ENCODE measurements around the gene ETV2.

ETV2 gene

DNA sequence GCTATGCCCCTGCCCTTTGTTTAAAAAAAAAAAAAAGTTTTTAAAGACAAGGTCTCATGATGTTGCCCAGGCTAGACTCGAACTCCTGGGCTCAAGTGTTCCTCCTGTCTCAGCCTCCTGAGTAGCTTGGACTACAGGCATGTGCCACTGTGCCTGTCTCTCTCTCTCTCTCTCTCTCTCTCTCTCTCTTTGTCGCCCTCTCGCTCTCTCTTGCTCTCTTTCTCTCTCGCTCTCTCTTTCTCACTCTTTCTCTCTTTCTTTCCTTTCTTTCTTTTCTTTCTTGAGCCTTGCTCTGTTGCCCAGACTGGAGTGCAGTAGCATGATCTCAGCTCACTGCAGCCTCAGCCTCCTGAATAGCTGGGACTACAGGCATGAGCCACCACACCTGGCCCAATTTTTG, 14.1 kb downstream of the ETV2 start:
- peaks cover 3% of the 10 kb centered on the region; the same call in 1 of the 2 replicates for H3K36me3 ChIP-seq (ENCODE audit: insufficient read depth)
- no peaks in the 10 kb centered on the region for H3K27me3 ChIP-seq (ENCODE audit: insufficient read depth, low read depth)
- no peak overlapping the region for H3K27ac ChIP-seq
- H3K79me2 ChIP-seq (ENCODE audit: insufficient read depth, low read depth): peaks cover 6% of the 10 kb centered on the region; the same call in 1 of the 2 replicates
- no peaks in the 10 kb centered on the region for H4K20me1 ChIP-seq (ENCODE audit: insufficient read depth)
- no peak overlapping the region for H3K9ac ChIP-seq
- no peak overlapping the region for H3K4me3 ChIP-seq (IDR thresholded peaks at IDR 0.05; ENCODE audit: insufficient read depth, low read depth, low read length)
- no peak overlapping the region for H3K4me2 ChIP-seq
- TF ChIP-seq, protein P1, sequence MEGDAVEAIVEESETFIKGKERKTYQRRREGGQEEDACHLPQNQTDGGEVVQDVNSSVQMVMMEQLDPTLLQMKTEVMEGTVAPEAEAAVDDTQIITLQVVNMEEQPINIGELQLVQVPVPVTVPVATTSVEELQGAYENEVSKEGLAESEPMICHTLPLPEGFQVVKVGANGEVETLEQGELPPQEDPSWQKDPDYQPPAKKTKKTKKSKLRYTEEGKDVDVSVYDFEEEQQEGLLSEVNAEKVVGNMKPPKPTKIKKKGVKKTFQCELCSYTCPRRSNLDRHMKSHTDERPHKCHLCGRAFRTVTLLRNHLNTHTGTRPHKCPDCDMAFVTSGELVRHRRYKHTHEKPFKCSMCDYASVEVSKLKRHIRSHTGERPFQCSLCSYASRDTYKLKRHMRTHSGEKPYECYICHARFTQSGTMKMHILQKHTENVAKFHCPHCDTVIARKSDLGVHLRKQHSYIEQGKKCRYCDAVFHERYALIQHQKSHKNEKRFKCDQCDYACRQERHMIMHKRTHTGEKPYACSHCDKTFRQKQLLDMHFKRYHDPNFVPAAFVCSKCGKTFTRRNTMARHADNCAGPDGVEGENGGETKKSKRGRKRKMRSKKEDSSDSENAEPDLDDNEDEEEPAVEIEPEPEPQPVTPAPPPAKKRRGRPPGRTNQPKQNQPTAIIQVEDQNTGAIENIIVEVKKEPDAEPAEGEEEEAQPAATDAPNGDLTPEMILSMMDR (conservative IDR thresholded peaks at IDR 0.05; ENCODE audit: low read depth, low read length): no peak
- no peaks in the 10 kb centered on the region for H3K4me1 ChIP-seq (ENCODE audit: low read depth, poor library complexity, severe bottlenecking)
- H2AFZ ChIP-seq (ENCODE audit: low read depth): no peak overlapping the region

DNA sequence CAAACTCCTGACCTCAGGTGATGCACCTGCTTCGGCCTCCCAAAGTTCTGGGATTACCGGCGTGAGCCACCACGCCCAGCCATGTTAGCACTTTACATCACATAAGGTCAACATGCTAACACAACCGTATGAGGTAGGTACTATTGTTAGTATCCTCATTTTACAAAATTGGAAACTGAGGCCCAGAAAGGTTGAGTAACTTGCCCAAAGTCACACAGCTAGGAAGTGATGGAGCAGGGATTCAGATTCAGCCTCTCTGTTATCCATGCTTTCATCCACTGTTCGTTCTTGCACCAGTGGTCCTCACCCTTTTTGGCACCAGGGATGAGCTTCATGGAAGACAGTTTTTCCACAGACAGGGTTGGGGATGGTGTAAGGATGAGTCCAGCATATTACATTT, 15.2 kb downstream of the ETV2 start:
- Histone ChIP-seq H3K27me3 (ENCODE audit: insufficient read depth, low read depth) (no peaks in the 10 kb centered on the region), H3K4me1 (ENCODE audit: low read depth, poor library complexity, severe bottlenecking) (no peaks in the 10 kb centered on the region), H3K9ac (no peak overlapping the region), H4K20me1 (ENCODE audit: insufficient read depth) (no peaks in the 10 kb centered on the region), H3K36me3 (ENCODE audit: insufficient read depth) (peaks cover 3% of the 10 kb centered on the region; the same call in 1 of the 2 replicates), H3K4me3 (IDR thresholded peaks at IDR 0.05; ENCODE audit: insufficient read depth, low read depth, low read length) (no peak overlapping the region), H2AFZ (ENCODE audit: low read depth) (no peak overlapping the region), H3K27ac (no peak overlapping the region), H3K79me2 (ENCODE audit: insufficient read depth, low read depth) (no peaks in the 10 kb centered on the region; the same call in 1 of the 2 replicates), H3K4me2 (no peak overlapping the region)
- TF ChIP-seq, protein P1 (conservative IDR thresholded peaks at IDR 0.05; ENCODE audit: low read depth, low read length): no peak

DNA sequence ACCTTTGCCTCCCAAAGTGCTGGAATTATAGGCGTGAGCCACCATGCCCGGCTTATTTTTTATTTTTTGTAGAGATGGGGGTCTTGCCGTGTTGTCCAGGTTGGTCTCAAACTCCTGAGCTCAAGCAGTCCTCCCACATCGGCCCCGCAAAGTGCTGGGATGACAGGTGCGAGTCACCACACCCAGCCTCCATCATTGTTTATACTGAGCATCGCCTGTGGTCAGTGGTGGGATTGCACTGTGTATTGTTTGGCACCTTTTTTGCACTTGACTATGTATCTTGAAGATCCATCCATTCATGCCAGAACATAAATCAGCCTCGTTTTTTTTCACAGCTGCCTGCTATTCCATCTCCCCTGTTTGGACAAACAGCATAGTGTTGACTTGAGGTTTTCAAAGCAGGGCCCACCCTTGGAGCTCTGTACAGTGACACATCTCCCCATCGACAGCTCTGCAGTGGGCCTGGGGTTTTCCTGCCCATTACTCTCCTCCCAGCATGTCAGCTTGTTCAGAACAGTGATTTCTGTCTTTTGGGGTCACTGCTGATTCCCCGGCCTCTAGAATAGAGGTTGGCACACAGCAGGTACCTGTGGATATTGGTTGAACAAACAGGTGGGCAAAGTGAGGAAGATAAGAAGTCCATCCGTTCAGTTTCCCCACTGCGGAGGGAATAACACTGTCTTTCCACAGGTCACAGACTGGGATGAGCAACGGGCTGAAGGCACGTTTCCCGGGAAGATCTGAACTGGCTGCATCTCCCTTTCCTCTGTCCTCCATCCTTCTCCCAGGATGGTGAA, 16.6 kb downstream of the ETV2 start:
- TF ChIP-seq, protein P1 (conservative IDR thresholded peaks at IDR 0.05; ENCODE audit: low read depth, low read length): peak; percentile 26; the same call in 1 of the 2 replicates
- no peaks in the 10 kb centered on the region; the same call in 1 of the 2 replicates for H3K79me2 ChIP-seq (ENCODE audit: insufficient read depth, low read depth)
- no peak overlapping the region for H2AFZ ChIP-seq (ENCODE audit: low read depth)
- H4K20me1 ChIP-seq (ENCODE audit: insufficient read depth): no peaks in the 10 kb centered on the region
- no peak overlapping the region for H3K4me2 ChIP-seq
- no peak overlapping the region for H3K27ac ChIP-seq
- H3K27me3 ChIP-seq (ENCODE audit: insufficient read depth, low read depth): no peaks in the 10 kb centered on the region
- no peak overlapping the region for H3K4me3 ChIP-seq (IDR thresholded peaks at IDR 0.05; ENCODE audit: insufficient read depth, low read depth, low read length)
- H3K4me1 ChIP-seq (ENCODE audit: low read depth, poor library complexity, severe bottlenecking): no peaks in the 10 kb centered on the region
- H3K9ac ChIP-seq: no peak overlapping the region
- peaks cover 3% of the 10 kb centered on the region; the same call in 1 of the 2 replicates for H3K36me3 ChIP-seq (ENCODE audit: insufficient read depth)

DNA sequence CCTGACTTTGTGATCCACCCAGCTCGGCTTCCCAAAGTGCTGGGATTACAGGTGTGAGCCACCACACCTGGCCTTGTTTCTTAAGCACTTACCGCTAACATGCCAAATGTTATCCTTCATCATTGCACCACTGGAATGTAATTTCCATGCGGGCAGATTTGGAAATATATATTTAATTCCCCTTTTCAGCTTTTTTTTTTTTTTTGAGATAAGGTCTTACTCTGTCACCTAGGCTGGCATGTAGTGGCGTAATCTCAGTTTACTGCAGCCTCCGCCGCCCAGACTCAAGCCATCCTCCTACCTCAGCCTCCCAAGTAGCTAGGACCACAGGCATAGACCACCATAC, 20.4 kb downstream of the ETV2 start:
- Histone ChIP-seq H2AFZ (ENCODE audit: low read depth) (no peak overlapping the region), H3K36me3 (ENCODE audit: insufficient read depth) (no peaks in the 10 kb centered on the region)

More for the DNA sequence above, 20.4 kb downstream of the ETV2 start:
- Histone ChIP-seq H3K27ac (no peak overlapping the region), H3K27me3 (ENCODE audit: insufficient read depth, low read depth) (peaks cover 5% of the 10 kb centered on the region; the same call in 1 of the 2 replicates), H3K4me1 (ENCODE audit: low read depth, poor library complexity, severe bottlenecking) (no peaks in the 10 kb centered on the region), H3K79me2 (ENCODE audit: insufficient read depth, low read depth) (no peaks in the 10 kb centered on the region), H3K4me3 (IDR thresholded peaks at IDR 0.05; ENCODE audit: insufficient read depth, low read depth, low read length) (no peak overlapping the region), H3K4me2 (no peak overlapping the region), H4K20me1 (ENCODE audit: insufficient read depth) (no peaks in the 10 kb centered on the region), H3K9ac (no peak overlapping the region)
- TF ChIP-seq, protein P1 (conservative IDR thresholded peaks at IDR 0.05; ENCODE audit: low read depth, low read length): no peak
